ENCODE measurements around the gene RPS6KB2. TPM values are rescaled to one million over a fixed set of nuclear protein-coding genes. Genes with fewer than 3 reads are reported as not detected.
"Not testable (repeated sequence)": the region's sequence is repeated elsewhere in the genome, so short reads cannot be mapped to it uniquely, and the experiment has no call there.

The RPS6KB2 gene
- total RNA-seq, 1 experiment from 2014 or later = 90.2 TPM

DNA sequence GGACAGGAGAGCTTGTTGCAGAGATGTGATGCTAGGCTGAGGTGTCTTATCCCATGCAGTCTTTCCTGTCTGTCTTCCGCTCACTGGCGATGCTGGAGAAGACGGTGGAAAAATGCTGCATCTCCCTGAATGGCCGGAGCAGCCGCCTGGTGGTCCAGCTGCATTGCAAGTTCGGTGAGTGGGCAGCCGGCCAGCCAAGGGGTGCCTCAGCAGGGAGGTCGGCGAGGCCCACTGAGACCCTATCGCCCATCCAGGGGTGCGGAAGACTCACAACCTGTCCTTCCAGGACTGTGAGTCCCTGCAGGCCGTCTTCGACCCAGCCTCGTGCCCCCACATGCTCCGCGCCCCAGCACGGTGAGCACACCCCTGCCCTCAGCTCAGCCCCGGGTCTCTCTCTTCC, 34.9 kb upstream of the RPS6KB2 start:
- Histone ChIP-seq H3K27me3 (ENCODE audit: control insufficient read depth, insufficient read depth, low read length) (no peaks in the 10 kb centered on the region), H3K4me3 (ENCODE audit: insufficient read depth, low read depth, low read length) (no peak overlapping the region), H3K36me3 (replicated peaks; ENCODE audit: control insufficient read depth, insufficient read depth, low read length) (peaks cover 17% of the 10 kb centered on the region)
- no peak for DNase-seq

DNA sequence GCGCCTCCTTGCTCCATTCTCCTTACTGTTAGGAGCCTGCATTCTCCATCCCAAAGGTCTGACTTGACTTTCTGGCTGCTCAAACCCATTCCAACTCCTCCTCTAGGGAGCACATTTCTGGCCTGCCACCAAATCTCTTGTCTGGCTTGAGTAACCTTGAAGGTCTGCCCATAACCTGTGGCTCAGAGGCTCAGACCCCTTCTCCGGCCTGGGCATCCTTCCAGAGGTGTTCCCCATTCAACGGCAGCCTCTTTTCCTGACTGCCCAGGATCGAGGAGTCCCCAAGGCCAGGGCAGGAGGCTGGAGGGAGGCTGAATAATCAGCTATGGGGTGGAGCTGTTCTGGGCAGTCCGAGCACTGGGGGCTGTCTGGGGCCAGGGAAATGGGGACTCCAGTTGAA, 34.3 kb upstream of the RPS6KB2 start:
- H3K27me3 ChIP-seq (ENCODE audit: control insufficient read depth, insufficient read depth, low read length) = no peaks in the 10 kb centered on the region
- H3K36me3 ChIP-seq (replicated peaks; ENCODE audit: control insufficient read depth, insufficient read depth, low read length) = peaks cover 20% of the 10 kb centered on the region
- no peak overlapping the region for H3K4me3 ChIP-seq (ENCODE audit: insufficient read depth, low read depth, low read length)
- DNase-seq = no peak

DNA sequence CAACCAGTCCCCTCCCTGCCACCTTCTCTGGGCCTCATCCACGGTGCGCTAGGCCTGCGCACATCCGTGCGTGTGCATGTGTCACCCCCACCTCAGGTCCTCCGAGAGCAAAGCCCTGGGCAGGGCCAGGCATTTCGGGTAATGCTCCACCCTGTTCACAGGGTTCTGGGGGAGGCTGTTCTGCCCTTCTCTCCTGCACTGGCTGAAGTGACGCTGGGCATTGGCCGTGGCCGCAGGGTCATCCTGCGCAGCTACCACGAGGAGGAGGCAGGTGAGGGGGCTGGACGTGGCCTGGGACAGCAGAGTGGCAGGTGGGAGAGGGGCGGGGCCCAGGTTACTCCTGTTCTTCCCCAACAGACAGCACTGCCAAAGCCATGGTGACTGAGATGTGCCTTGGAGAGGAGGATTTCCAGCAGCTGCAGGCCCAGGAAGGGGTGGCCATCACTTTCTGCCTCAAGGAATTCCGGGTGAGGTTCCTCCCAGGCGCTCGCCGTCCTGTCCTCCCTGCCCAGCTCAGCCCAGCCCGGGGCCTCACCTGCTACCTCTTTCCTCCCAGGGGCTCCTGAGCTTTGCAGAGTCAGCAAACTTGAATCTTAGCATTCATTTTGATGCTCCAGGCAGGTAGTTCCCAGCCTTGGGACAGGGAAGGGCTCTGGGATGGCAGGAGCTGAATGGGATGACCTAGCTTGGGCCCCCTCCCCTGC, 32.6 kb upstream of the RPS6KB2 start:
- Histone ChIP-seq H3K4me3 (ENCODE audit: insufficient read depth, low read depth, low read length) (no peak overlapping the region), H3K27me3 (ENCODE audit: control insufficient read depth, insufficient read depth, low read length) (no peaks in the 10 kb centered on the region), H3K36me3 (replicated peaks; ENCODE audit: control insufficient read depth, insufficient read depth, low read length) (peaks cover 27% of the 10 kb centered on the region)
- no peak for DNase-seq

DNA sequence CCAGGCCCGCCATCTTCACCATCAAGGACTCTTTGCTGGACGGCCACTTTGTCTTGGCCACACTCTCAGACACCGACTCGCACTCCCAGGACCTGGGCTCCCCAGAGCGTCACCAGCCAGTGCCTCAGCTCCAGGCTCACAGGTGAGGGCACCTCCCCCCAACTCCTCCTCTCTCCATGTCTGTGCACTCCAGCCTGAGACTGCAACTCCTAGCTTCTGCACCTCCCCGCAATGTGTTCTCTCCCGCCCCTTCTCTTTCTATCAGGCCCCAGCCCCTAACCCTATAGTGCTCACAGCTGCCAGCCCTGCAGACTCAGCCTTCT, 32.1 kb upstream of the RPS6KB2 start:
- Histone ChIP-seq H3K27me3 (ENCODE audit: control insufficient read depth, insufficient read depth, low read length) (no peaks in the 10 kb centered on the region), H3K4me3 (ENCODE audit: insufficient read depth, low read depth, low read length) (no peak overlapping the region), H3K36me3 (replicated peaks; ENCODE audit: control insufficient read depth, insufficient read depth, low read length) (peaks cover 27% of the 10 kb centered on the region)
- DNase-seq = no peak

DNA sequence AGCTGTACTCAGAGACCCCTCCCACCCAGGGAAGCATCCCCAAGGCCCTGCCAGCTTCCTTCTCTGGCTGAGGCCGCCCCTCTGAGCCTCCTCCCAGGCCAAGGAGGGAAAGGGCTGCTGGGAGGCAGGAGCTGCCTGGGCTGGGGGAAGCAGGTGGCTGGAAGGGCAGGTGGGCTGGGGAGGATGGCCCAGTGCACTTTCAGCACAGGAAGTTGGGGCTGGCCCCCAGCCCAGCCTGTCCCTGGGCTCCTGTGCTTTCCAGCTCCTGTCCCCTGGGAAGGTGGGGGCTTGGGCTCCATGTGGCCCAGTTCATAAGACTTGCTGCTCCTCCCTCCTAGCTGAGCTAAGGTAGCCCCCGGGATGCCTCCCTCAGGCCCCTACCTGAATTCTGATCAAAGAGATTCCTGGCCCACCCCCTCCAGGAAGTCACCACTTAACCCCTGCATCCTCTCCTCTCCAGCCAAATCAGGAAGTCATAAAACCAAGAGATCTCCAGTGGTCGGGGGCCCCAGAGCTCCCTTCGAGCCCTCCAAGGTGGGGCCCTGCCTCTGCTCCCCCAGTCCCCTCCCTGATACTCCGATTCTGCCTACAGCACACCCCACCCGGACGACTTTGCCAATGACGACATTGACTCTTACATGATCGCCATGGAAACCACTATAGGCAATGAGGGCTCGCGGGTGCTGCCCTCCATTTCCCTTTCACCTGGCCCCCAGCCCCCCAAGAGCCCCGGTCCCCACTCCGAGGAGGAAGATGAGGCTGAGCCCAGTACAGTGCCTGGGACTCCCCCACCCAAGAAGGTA, 31.5 kb upstream of the RPS6KB2 start:
- Histone ChIP-seq H3K36me3 (replicated peaks; ENCODE audit: control insufficient read depth, insufficient read depth, low read length) (peaks cover 27% of the 10 kb centered on the region), H3K27me3 (ENCODE audit: control insufficient read depth, insufficient read depth, low read length) (no peaks in the 10 kb centered on the region), H3K4me3 (ENCODE audit: insufficient read depth, low read depth, low read length) (no peak overlapping the region)
- no peak for DNase-seq

DNA sequence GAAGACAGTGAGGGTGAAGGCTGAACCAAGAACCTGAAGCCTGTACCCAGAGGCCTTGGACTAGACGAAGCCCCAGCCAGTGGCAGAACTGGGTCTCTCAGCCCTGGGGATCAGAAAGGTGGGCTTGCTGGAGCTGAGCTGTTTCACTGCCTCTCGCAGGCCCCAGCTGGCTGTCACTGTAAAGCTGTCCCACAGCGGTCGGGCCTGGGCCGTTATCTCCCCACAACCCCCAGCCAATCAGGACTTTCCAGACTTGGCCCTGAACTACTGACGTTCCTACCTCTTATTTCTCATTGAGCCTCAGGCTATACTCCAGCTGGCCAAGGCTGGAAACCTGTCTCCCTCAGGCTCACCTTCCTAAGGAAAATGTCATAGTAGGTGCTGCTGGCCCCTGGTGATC, 30.8 kb upstream of the RPS6KB2 start:
- no peak overlapping the region for H3K4me3 ChIP-seq (ENCODE audit: insufficient read depth, low read depth, low read length)
- peaks cover 27% of the 10 kb centered on the region for H3K36me3 ChIP-seq (replicated peaks; ENCODE audit: control insufficient read depth, insufficient read depth, low read length)
- H3K27me3 ChIP-seq (ENCODE audit: control insufficient read depth, insufficient read depth, low read length) = no peaks in the 10 kb centered on the region
- no peak for DNase-seq

DNA sequence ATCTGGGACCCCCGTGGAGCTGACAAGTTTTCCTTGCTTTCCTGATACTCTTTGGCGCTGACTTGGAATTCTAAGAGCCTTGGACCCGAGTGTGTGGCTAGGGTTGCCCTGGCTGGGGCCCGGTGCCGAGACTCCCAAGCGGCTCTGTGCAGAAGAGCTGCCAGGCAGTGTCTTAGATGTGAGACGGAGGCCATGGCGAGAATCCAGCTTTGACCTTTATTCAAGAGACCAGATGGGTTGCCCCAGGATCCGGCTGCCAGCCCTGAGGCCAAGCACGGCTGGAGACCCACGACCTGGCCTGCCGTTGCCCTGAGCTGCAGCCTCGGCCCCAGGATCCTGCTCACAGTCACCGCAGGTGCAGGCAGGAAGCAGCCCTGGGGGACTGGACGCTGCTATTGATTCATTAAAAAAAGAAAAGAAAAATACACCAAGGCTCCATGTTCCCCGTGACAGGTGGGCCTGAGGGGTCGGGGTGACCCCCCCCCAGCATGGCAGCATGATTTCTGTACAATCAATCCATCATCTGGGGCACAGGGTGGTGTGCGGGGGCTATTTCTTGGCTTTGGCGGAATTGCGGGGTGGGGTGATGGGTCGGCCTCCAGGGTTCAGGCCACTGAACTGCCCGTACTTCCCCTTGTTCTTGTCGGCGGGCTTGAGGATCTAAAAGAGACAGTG, 30.2 kb upstream of the RPS6KB2 start:
- H3K4me3 ChIP-seq (ENCODE audit: insufficient read depth, low read depth, low read length) = no peak overlapping the region
- no peak for DNase-seq
- no peaks in the 10 kb centered on the region for H3K27me3 ChIP-seq (ENCODE audit: control insufficient read depth, insufficient read depth, low read length)
- H3K36me3 ChIP-seq (replicated peaks; ENCODE audit: control insufficient read depth, insufficient read depth, low read length) = peaks cover 27% of the 10 kb centered on the region

DNA sequence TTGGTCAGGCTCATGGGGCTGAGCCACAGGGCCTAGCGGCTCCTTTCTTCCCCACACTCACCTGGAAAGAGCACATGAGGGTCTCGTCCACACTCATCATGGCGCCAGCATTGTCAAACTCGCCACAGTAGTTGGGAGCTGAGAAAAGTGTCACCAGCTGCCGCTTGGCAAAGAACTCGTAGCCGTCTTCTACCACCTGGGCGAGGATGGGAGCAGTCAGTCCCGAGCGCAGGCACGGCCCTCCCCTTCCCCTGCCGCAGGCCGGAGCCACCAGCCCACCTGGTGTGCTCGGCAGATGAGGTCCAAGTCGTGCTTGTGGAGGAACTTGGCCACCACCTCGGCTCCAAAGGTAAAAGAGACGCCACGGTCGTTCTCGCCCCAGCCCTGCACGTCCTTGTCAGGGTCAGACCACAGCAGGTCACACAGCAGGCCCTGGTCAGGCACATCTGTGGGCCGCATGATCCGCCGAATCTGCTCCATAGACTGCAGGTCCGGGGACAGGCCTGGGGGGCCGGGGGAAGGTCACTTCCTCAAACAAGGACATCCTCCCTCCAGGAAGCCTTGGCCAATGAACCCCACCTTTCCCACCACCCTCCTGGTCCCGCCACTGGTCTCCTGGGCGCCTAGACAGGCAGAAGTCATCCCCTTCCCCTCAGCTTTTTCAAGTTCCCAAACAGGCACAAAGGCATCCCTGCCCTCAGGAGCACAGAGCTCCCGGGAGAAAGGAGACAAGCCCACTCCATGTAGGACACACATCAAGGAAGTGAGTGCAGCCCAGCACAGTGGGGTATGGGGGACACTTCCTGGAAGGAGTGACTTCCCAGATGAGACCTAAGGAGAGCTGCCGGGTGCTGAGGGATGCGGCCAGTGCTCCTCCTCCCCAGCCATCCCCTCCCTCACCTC, 29.4 kb upstream of the RPS6KB2 start:
- H3K36me3 ChIP-seq (replicated peaks; ENCODE audit: control insufficient read depth, insufficient read depth, low read length) = peaks cover 23% of the 10 kb centered on the region
- DNase-seq = no peak
- H3K27me3 ChIP-seq (ENCODE audit: control insufficient read depth, insufficient read depth, low read length) = no peaks in the 10 kb centered on the region
- no peak overlapping the region for H3K4me3 ChIP-seq (ENCODE audit: insufficient read depth, low read depth, low read length)

DNA sequence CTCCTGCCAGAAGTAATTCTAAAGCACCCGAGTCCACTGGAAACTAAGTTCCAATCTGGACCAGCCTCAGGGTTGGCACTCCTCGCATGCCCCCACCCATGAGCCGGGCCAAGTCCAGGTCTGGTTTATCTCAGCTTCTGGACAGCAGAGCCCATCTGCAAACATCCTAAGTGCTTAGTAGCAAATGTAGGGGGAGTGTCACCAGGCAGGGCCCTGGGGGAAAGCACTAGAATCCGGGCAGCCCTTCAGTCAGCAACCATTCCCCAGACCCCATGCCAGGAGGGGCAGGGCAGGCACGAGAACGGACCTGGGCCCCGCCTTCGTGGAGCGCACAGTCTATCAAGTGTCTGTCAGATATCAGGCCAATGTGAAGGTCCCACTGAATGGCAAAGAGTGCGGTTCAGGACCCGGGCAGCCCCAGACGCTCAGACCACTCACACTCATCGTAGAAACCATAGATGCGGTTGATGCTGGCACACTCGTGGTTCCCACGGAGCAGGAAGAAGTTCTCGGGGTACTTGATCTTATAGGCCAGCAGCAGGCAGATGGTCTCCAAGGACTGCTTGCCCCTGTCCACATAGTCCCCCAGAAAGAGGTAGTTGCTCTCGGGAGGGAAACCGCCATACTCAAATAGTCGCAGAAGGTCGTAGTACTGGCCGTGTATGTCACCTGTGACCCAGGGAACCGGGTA, 27.9 kb upstream of the RPS6KB2 start:
- Histone ChIP-seq H3K27me3 (ENCODE audit: control insufficient read depth, insufficient read depth, low read length) (no peaks in the 10 kb centered on the region), H3K36me3 (replicated peaks; ENCODE audit: control insufficient read depth, insufficient read depth, low read length) (peaks cover 21% of the 10 kb centered on the region), H3K4me3 (ENCODE audit: insufficient read depth, low read depth, low read length) (peak overlapping the region; percentile 82)
- DNase-seq = no peak

DNA sequence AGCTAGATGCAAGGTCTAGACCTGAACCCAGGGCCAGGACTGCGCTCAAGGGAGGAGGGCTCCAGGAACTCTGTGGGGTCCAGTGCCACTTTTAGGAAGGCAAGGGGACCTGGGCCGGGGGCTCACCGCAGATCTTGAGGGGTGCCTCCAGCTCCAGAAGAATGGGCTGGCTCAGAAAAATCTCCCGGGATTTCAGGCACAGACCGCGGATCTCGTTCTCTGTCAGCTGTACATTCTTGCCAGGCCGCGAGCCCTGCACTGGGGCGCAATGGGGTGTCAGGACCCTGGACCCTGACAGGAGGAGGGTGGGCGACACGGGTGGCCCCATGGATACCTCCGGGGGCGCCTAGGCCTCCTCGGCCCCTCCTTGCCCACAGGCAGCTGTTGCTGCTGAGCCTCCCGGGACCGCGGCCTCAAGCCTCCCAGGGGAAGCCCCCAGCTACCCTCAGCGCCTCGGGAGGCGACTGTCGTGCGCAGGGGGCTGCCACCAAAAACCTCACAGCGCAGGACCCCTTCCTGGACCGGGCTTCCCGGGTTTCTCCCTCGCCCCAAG, 27.3 kb upstream of the RPS6KB2 start:
- Histone ChIP-seq H3K36me3 (replicated peaks; ENCODE audit: control insufficient read depth, insufficient read depth, low read length) (peaks cover 19% of the 10 kb centered on the region), H3K27me3 (ENCODE audit: control insufficient read depth, insufficient read depth, low read length) (no peaks in the 10 kb centered on the region), H3K4me3 (ENCODE audit: insufficient read depth, low read depth, low read length) (peak overlapping the region; percentile 82)
- no peak for DNase-seq

DNA sequence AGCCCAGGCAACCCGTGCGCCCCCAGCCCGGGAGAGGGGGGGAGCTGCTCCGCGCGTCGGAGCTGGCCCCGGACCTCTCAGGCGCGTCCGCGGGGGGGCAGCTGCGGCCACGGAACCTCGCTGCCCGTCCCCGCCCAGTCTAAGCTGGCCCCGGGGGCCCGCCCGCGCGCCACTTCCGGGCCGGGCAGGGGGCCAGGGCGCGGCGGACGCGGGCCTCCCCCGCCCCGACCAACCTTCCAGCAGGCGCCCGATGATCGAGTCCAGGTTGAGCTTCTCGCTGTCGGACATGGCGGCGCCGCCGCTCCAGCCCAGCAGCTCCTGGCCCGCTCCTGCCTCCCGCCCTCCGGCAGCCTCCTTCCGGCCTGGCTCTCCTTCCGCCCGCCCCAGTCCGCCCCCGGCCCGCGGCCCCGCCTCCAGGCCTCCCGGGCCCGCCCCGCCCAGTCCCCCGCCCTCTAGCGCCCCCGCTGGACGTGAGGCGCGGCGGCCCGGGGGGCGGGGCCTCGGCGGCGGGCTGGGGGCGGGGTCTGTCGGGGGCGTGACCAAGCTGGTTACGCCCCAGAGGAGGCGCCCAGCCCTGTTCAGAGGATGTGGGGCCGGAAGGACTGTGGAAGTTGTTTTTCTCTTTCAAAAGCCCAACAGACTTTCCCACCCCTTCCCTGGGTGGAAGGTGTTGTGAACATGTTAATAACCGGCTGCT, 26.7 kb upstream of the RPS6KB2 start, which contains the start of gene PPP1CA:
Gene PPP1CA, minus strand, starts transcription at position 364 of the 697 bp plus-strand sequence. Its CDS starts 76 bp downstream, at position 288.
- peak within 1 kb of the TSS; percentile 82 for H3K4me3 ChIP-seq (ENCODE audit: insufficient read depth, low read depth, low read length)
- H3K36me3 ChIP-seq (replicated peaks; ENCODE audit: control insufficient read depth, insufficient read depth, low read length) = peaks cover 19% of the 10 kb centered on the region
- peak; percentile 100 for DNase-seq

DNA sequence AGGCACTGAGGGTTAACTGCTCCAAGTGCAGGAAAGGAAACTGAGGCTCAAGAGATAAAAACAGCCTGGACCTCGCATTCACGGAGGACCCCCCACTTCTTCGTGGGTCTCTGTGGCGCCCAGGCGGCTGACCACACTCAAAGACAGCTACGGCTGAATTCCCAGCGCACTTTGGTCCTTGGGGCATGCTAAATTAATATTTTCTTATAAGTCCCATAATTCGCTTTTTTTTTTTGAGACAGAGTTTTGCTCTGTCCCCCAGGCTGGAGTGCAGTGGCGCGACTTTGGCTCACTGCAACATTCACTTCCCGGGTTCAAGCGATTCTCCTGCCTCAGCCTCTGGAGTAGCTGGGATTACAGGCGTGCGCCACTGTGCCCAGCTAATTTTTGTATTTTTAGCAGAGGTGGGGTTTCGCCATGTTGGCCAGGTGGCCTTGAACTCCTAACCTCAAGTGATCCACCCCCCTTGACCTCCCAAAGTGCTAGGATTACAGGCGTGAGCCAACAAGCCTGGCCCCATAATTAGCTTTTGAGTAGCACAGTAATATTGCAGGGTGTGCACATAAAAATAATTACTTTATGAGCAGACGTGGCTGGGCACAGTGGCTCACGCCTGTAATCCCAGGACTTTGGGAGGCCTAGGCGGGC, 26.0 kb upstream of the RPS6KB2 start:
- Histone ChIP-seq H3K4me3 (ENCODE audit: insufficient read depth, low read depth, low read length) (0 out of 2 replicates have a peak overlapping the region, but pooled peaks have one; percentile 9), H3K36me3 (replicated peaks; ENCODE audit: control insufficient read depth, insufficient read depth, low read length) (peaks cover 19% of the 10 kb centered on the region)
- H3K27me3 ChIP-seq (ENCODE audit: control insufficient read depth, insufficient read depth, low read length); DNase-seq: not testable (repeated sequence)

More for the DNA sequence above, 26.7 kb upstream of the RPS6KB2 start, which contains the start of gene PPP1CA:
- no peaks in the 10 kb centered on the region for H3K27me3 ChIP-seq (ENCODE audit: control insufficient read depth, insufficient read depth, low read length)

All from H7 (cell line).